IMR-90 (cell line): ENCODE data around the gene PTPRK. TPM values are rescaled to one million over a fixed set of nuclear protein-coding genes. Genes with fewer than 3 reads are reported as not detected.

Experiments used
- ATAC-seq: fragments of 200-7000 bp; cut with Tn5 transposase; 2 replicates; pipeline ENCODE4 v1.9.1; 2020; ENCODE audit warnings: low read depth, mild to moderate bottlenecking, moderate library complexity
- BruUV-seq: library from RNA; stranded (reverse); fragments of 400-500 nt; replicated peaks from 2 replicates; lab custom pipeline; 2021; lab: Mats Ljungman, UMichigan
- CTCF ChIA-PET: fragments of 300-600 bp; formaldehyde crosslinking; extraction: SDS; loops from one replicate; lab custom pipeline; 2021; ENCODE audit warnings: antibody characterized with exemption; lab: Yijun Ruan, JAX
- POLR2A ChIA-PET: fragments of 300-600 bp; sonication (Branson Sonifier 250); formaldehyde crosslinking; loops from one replicate; lab custom pipeline; 2022; ENCODE audit warnings: antibody characterized with exemption; ENCODE audit not compliant: unreplicated experiment; lab: Charles Lee
- DNase-seq: peaks from one replicate; pipeline ENCODE4 v3.0.0; 2013
- H2AFZ ChIP-seq: replicated peaks from 2 replicates; pipeline ENCODE3; 2013; ENCODE audit warnings: low read length, mild to moderate bottlenecking; ENCODE audit not compliant: poor library complexity
- H2AK5ac ChIP-seq: 2 replicates; pipeline ENCODE4 v1.6.1; 2013; ENCODE audit warnings: low read depth, low read length, inconsistent platforms
- H2AK9ac ChIP-seq: replicated peaks from 2 replicates; pipeline ENCODE3; 2013; ENCODE audit warnings: mild to moderate bottlenecking, low read depth, low read length, moderate library complexity; ENCODE audit not compliant: poor library complexity
- H2BK120ac ChIP-seq: 2 replicates; pipeline ENCODE4 v1.6.1; 2013; ENCODE audit warnings: low read depth, low read length, inconsistent platforms
- H2BK15ac ChIP-seq: 3 replicates; pipeline ENCODE4 v1.6.1; 2013; ENCODE audit warnings: low read depth, low read length, inconsistent platforms
- H2BK20ac ChIP-seq: 2 replicates; pipeline ENCODE4 v1.6.1; 2013; ENCODE audit warnings: low read depth, mild to moderate bottlenecking, inconsistent platforms, low read length, moderate library complexity
- H2BK5ac ChIP-seq: 2 replicates; pipeline ENCODE4 v1.6.1; 2013; ENCODE audit warnings: mild to moderate bottlenecking, low read depth, low read length, inconsistent platforms; ENCODE audit not compliant: poor library complexity, severe bottlenecking
- H3K14ac ChIP-seq: replicated peaks from 2 replicates; pipeline ENCODE4 v1.6.1; 2013; ENCODE audit warnings: low read depth, low read length, inconsistent platforms
- H3K18ac ChIP-seq: 2 replicates; pipeline ENCODE4 v1.6.1; 2013; ENCODE audit warnings: low read depth, low read length, control low read depth
- H3K23ac ChIP-seq: 2 replicates; pipeline ENCODE4 v1.6.1; 2013; ENCODE audit warnings: low read depth, low read length, inconsistent platforms
- H3K27ac ChIP-seq: 2 replicates; pipeline ENCODE4 v1.5.1; 2013; ENCODE audit warnings: mild to moderate bottlenecking, control low read depth, low read length; ENCODE audit not compliant: insufficient read depth
- H3K27me3 ChIP-seq: 2 replicates; pipeline ENCODE4 v1.6.1; 2013; ENCODE audit warnings: low read length; ENCODE audit not compliant: control insufficient read depth, insufficient read depth
- H3K36me3 ChIP-seq: 2 replicates; pipeline ENCODE4 v1.6.1; 2013; ENCODE audit warnings: low read length, mixed read lengths; ENCODE audit not compliant: control insufficient read depth, insufficient read depth
- H3K4ac ChIP-seq: 2 replicates; pipeline ENCODE4 v1.6.1; 2013; ENCODE audit warnings: low read depth, low read length, inconsistent platforms
- H3K4me1 ChIP-seq: 2 replicates; pipeline ENCODE4 v1.6.1; 2013; ENCODE audit warnings: low read length, mixed read lengths; ENCODE audit not compliant: control insufficient read depth, insufficient read depth
- H3K4me2 ChIP-seq: 2 replicates; pipeline ENCODE4 v1.6.1; 2013; ENCODE audit warnings: low read depth, mild to moderate bottlenecking, control low read depth, low read length, moderate library complexity
- H3K4me3 ChIP-seq: 2 replicates; pipeline ENCODE4 v1.5.1; 2013; ENCODE audit warnings: low read depth, mild to moderate bottlenecking, control low read depth, low read length, moderate library complexity; ENCODE audit not compliant: insufficient read depth
- H3K56ac ChIP-seq: 2 replicates; pipeline ENCODE4 v1.6.1; 2013; ENCODE audit warnings: low read length, inconsistent platforms; ENCODE audit not compliant: insufficient read depth; ENCODE audit errors: extremely low read depth
- H3K79me1 ChIP-seq, 2 experiments: 2 replicates each; pipeline ENCODE4 v1.6.1; 2013; ENCODE audit warnings: low read length in 2 of 2, inconsistent platforms in 1 of 2, low read depth in 1 of 2
- H3K9ac ChIP-seq: 2 replicates; pipeline ENCODE4 v1.6.1; 2013; ENCODE audit warnings: low read depth, low read length, control low read depth
- H3K9me1 ChIP-seq: 2 replicates; pipeline ENCODE4 v1.6.1; 2013; ENCODE audit warnings: low read length, inconsistent platforms; ENCODE audit not compliant: insufficient read depth
- H3K9me3 ChIP-seq: 2 replicates; pipeline ENCODE4 v1.6.1; 2013; ENCODE audit warnings: low read length; ENCODE audit not compliant: control insufficient read depth, insufficient read depth
- H4K20me1 ChIP-seq: 2 replicates; pipeline ENCODE4 v1.6.1; 2013; ENCODE audit warnings: low read length, inconsistent platforms; ENCODE audit not compliant: insufficient read depth
- H4K5ac ChIP-seq: 2 replicates; pipeline ENCODE4 v1.6.1; 2013; ENCODE audit warnings: mild to moderate bottlenecking, low read depth, low read length, control low read depth
- H4K8ac ChIP-seq, 2 experiments: 2 replicates each; pipeline ENCODE4 v1.6.1; 2013; ENCODE audit warnings: low read depth in 2 of 2, low read length in 2 of 2, control low read depth in 1 of 2, inconsistent platforms in 1 of 2
- H4K91ac ChIP-seq: 2 replicates; pipeline ENCODE4 v1.6.1; 2013; ENCODE audit warnings: low read depth, low read length, inconsistent platforms; ENCODE audit not compliant: insufficient read depth
- BHLHE40 ChIP-seq: fragments of 150-350 bp; IDR thresholded peaks from 2 replicates; pipeline ENCODE4 v1.6.1; 2016; ENCODE audit warnings: mild to moderate bottlenecking, low read depth, low read length
- CEBPB ChIP-seq: IDR thresholded peaks from 2 replicates; pipeline ENCODE4 v1.6.1; 2012; ENCODE audit warnings: low read depth, low read length, improper control_type of control experiment
- CHD1 ChIP-seq: IDR thresholded peaks from 2 replicates; pipeline ENCODE4 v1.6.1; 2012; ENCODE audit warnings: low read depth, low read length, improper control_type of control experiment
- CTCF ChIP-seq: conservative IDR thresholded peaks from 2 replicates; pipeline ENCODE4 v1.5.1; 2012; ENCODE audit warnings: mild to moderate bottlenecking, low read depth, low read length, improper control_type of control experiment
- ELK1 ChIP-seq: fragments of 150-350 bp; IDR thresholded peaks from 2 replicates; pipeline ENCODE4 v1.6.1; 2016; ENCODE audit warnings: low read depth, mild to moderate bottlenecking, low read length, moderate library complexity, borderline replicate concordance
- FOS ChIP-seq: fragments of 150-350 bp; IDR thresholded peaks from 2 replicates; pipeline ENCODE4 v1.6.1; 2016; ENCODE audit warnings: low read depth, low read length
- MAFK ChIP-seq: IDR thresholded peaks from 2 replicates; pipeline ENCODE4 v1.6.1; 2012; ENCODE audit warnings: low read depth, low read length, improper control_type of control experiment
- MAZ ChIP-seq: IDR thresholded peaks from 2 replicates; pipeline ENCODE4 v1.6.1; 2012; ENCODE audit warnings: low read depth, mild to moderate bottlenecking, low read length, improper control_type of control experiment, moderate library complexity, borderline replicate concordance
- MXI1 ChIP-seq: IDR thresholded peaks from 2 replicates; pipeline ENCODE4 v1.6.1; 2012; ENCODE audit warnings: low read depth, mild to moderate bottlenecking, low read length, moderate library complexity, borderline replicate concordance
- NFE2L2 ChIP-seq: fragments of 150-350 bp; IDR thresholded peaks from 2 replicates; pipeline ENCODE4 v1.6.1; 2016; ENCODE audit warnings: low read depth, mild to moderate bottlenecking, low read length
- POLR2A ChIP-seq: IDR thresholded peaks from 2 replicates; pipeline ENCODE4 v1.6.1; 2012; ENCODE audit warnings: mild to moderate bottlenecking, low read depth, low read length
- RAD21 ChIP-seq: IDR thresholded peaks from 2 replicates; pipeline ENCODE4 v1.6.1; 2012; ENCODE audit warnings: low read length, improper control_type of control experiment
- RCOR1 ChIP-seq: IDR thresholded peaks from 2 replicates; pipeline ENCODE4 v1.6.1; 2012; ENCODE audit warnings: mild to moderate bottlenecking, low read length, improper control_type of control experiment; ENCODE audit not compliant: insufficient replicate concordance
- RFX5 ChIP-seq: IDR thresholded peaks from 2 replicates; pipeline ENCODE4 v1.8.0; 2012; ENCODE audit warnings: low read depth, mild to moderate bottlenecking, low read length, moderate library complexity
- SMC3 ChIP-seq: fragments of 150-350 bp; IDR thresholded peaks from 2 replicates; pipeline ENCODE4 v1.6.1; 2016; ENCODE audit warnings: low read depth, mild to moderate bottlenecking, antibody characterized with exemption, low read length, moderate library complexity
- USF2 ChIP-seq: fragments of 150-350 bp; IDR thresholded peaks from 2 replicates; pipeline ENCODE4 v1.6.1; 2017; ENCODE audit warnings: mild to moderate bottlenecking, antibody characterized with exemption, low read length, low read depth
- dilution Hi-C: fragments of 300-500 bp; cut with HindIII; formaldehyde crosslinking; loops from one replicate; pipeline ENCODE4 v1.14.3; 2018; ENCODE audit warnings: low sequenced_read_pairs; ENCODE audit not compliant: unreplicated experiment
- in situ Hi-C: fragments of 300-500 bp; cut with MboI; formaldehyde crosslinking; loops from 3 replicates; pipeline ENCODE4 v1.14.3; 2019; ENCODE audit warnings: low sequenced_read_pairs, inconsistent platforms, mixed read lengths
- intact Hi-C: fragments of 100-400 bp; cut with micrococcal nuclease; formaldehyde crosslinking; loops from 2 replicates; pipeline ENCODE4 v1.10.0; 2022
- polyA plus RNA-seq, 3 experiments: library from polyadenylated mRNA; depleted of rRNA; stranded (reverse); fragments of >200 nt; gene quantifications; 2 replicates each; pipeline ENCODE4 v1.2.3, GENCODE V29; 2012; ENCODE audit warnings: low replicate concordance in 1 of 3
- total RNA-seq: library from RNA; depleted of rRNA; stranded (reverse); fragments of >200 nt; gene quantifications from 2 replicates; pipeline ENCODE4 v1.2.3, GENCODE V29; 2012

PTPRK gene
- total and polyA plus RNA-seq, 2 of the 4 experiments (the other 2 are of a cell fraction): 18.0 to 80.8 TPM

DNA sequence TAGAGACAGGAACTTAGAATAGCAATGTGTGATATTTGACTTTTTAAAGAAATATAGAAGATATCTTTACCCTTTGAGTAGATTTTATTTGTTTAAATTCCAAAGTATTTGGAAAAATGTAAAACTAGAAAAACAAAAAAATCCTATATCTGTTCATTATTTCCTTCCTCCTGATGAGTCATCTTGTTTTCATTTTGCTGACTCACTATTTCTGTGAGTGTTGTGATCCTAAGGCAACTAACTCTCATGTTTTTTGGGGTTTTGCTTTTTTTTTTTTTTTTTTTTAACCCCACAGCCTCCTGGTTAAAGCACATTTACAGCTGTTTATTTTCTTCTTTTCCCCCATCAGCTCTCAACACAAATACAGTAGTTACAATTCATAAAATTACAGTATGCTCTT lies 581.7 kb downstream of the PTPRK start:
- in situ Hi-C loops: no loop called here
- Histone ChIP-seq H2BK15ac (no peak overlapping the region), H2AFZ (no peak overlapping the region), H4K8ac (no peak overlapping the region), H3K4me1 (no peaks in the 10 kb centered on the region; the same call in 1 of the 2 replicates), H4K91ac (no peak overlapping the region), H2AK9ac (no peak overlapping the region), H2BK120ac (no peak overlapping the region), H3K27me3 (no peaks in the 10 kb centered on the region), H3K27ac (no peak overlapping the region), H3K36me3 (no peaks in the 10 kb centered on the region), H2BK20ac (0 out of 2 replicates have a peak overlapping the region, but pooled peaks have one; percentile 21), H4K20me1 (no peaks in the 10 kb centered on the region), H3K9ac (no peak overlapping the region), H3K14ac (no peak overlapping the region), H2BK5ac (no peak overlapping the region), H3K9me1 (no peaks in the 10 kb centered on the region), H3K56ac (no peak overlapping the region), H3K4me3 (no peak overlapping the region), H3K18ac (no peak overlapping the region), H3K23ac (no peak overlapping the region), H4K5ac (no peak overlapping the region), H3K4ac (no peak overlapping the region), H3K4me2 (no peak overlapping the region), H3K9me3 (no peaks in the 10 kb centered on the region), H3K79me1 (no peaks in the 10 kb centered on the region), H2AK5ac (no peak overlapping the region)
- peak; percentile 57 for ATAC-seq
- BruUV-seq: no TSS peak
- ChIA-PET CTCF (interaction anchor here (0.6 kb wide), 1 partner anchor 31 kb away, joined by 3 read pairs; no protein-coding TSS in a partner anchor), POLR2A (no interaction called here)
- peak; percentile 64 for DNase-seq
- TF ChIP-seq CTCF (no peak), USF2 (no peak), CHD1 (no peak), RFX5 (no peak), MAFK (peak; percentile 97), RAD21 (no peak), NFE2L2 (peak; percentile 93), MXI1 (no peak), ELK1 (no peak), POLR2A (no peak), MAZ (no peak), RCOR1 (no peak), FOS (peak; percentile 94), BHLHE40 (peak; percentile 36; the same call in 1 of the 2 replicates), SMC3 (no peak), CEBPB (no peak)
- dilution Hi-C loops: no loop called here
- intact Hi-C loops: no loop called here
